Sigmoid colon (tissue), 7 donors: Measurements from ENCODE around the gene EID2B. TPM values are rescaled to one million over a fixed set of nuclear protein-coding genes. Genes with fewer than 3 reads are reported as not detected.

Experiments
- DNase-seq: peaks from one replicate; pipeline ENCODE4 v3.0.0-alpha.2; 2019
- H3K27ac ChIP-seq, 4 donors: fragments of 200-600 bp; sonication (generic); one replicate each; pipeline ENCODE4 v1.5.1; 2016 to 2019; ENCODE audit warnings: mild to moderate bottlenecking in 1 of 4
- H3K27me3 ChIP-seq, 3 donors: fragments of 200-600 bp; sonication (generic); one replicate each; pipeline ENCODE4 v1.5.1; 2019; ENCODE audit warnings: mild to moderate bottlenecking in 1 of 3
- H3K36me3 ChIP-seq, 4 donors: fragments of 200-600 bp; sonication (generic); one replicate each; pipeline ENCODE4 v1.5.1; 2016 to 2019
- H3K4me1 ChIP-seq, 4 donors: fragments of 200-600 bp; sonication (generic); one replicate each; pipeline ENCODE4 v1.5.1; 2017 to 2019
- H3K4me3 ChIP-seq, 4 donors: fragments of 200-600 bp; sonication (generic); one replicate each; pipeline ENCODE4 v1.5.1; 2017 to 2019; ENCODE audit warnings: mild to moderate bottlenecking in 2 of 4, moderate library complexity in 1 of 4
- H3K9me3 ChIP-seq, 4 donors: fragments of 200-600 bp in 3 of 4; sonication (generic) in 3 of 4; one replicate each; pipeline versions ENCODE4 v1.5.1 to v1.6.1; 2013 to 2019
- CTCF ChIP-seq, 4 experiments: fragments of 450-650 bp in 3 of 4; fragments of 200-600 bp in 1 of 4; IDR thresholded peaks; one replicate each; pipeline ENCODE4 v1.5.1; 2016 to 2019; ENCODE audit warnings: antibody characterized with exemption in 4 of 4, mild to moderate bottlenecking in 3 of 4, moderate library complexity in 2 of 4
- EP300 ChIP-seq, 4 donors: sonication (generic); formaldehyde crosslinking; IDR thresholded peaks; one replicate each; pipeline ENCODE4 v1.6.1; 2017; ENCODE audit warnings: antibody characterized with exemption in 4 of 4
- POLR2A ChIP-seq, 2 donors: fragments of 450-650 bp; IDR thresholded peaks; one replicate each; pipeline ENCODE4 v1.6.1; 2016; ENCODE audit warnings: antibody characterized with exemption in 2 of 2, mild to moderate bottlenecking in 2 of 2, moderate library complexity in 2 of 2
- POLR2AphosphoS5 ChIP-seq, 4 donors: sonication (generic); formaldehyde crosslinking; IDR thresholded peaks; one replicate each; pipeline ENCODE4 v1.6.1; 2017; ENCODE audit warnings: antibody characterized with exemption in 4 of 4
- WGBS, 2 donors: extraction: QIAGEN DNeasy Blood & Tissue Kit; methylation state at CpG; one replicate each; pipeline ENCODE4 v1.1.7; 2013; 5-methylcytosine and 5-hydroxymethylcytosine counted together
- intact Hi-C: fragments of 100-400 bp; cut with DNase I; formaldehyde crosslinking; loops from one replicate; pipeline ENCODE4 v1.15.1; 2023
- polyA plus RNA-seq, 3 donors: library from polyadenylated mRNA; stranded (reverse); fragments of 200-250 nt; gene quantifications; one replicate each; pipeline ENCODE4 v1.2.3, GENCODE V29; 2013
- total RNA-seq, 4 donors: library from RNA; depleted of rRNA; stranded (reverse); fragments of >200 nt; gene quantifications; one replicate each; pipeline ENCODE4 v1.1.0, GENCODE V29; 2016
- donor health status: healthy with polysubstance abuse.
- donor health status: Bipolar disorder and iron deficiency.
- donor health status: healthy.

The EID2B gene
- total and polyA plus RNA-seq, 7 donors = 0.46 to 7.7 (median 3.9) TPM

- 79 to 84% methylated on average over 5 of the region's 5 CpGs for WGBS, 2 donors
- Histone ChIP-seq H3K4me1 (peaks cover 0 to 21% (median 19%) of the 10 kb centered on the region in 4 donors), H3K36me3 (peaks cover 1 to 19% (median 12%) of the 10 kb centered on the region in 4 donors), H3K4me3 (no peak overlapping the region), H3K27ac (no peak overlapping the region), H3K9me3 (no peaks in the 10 kb centered on the region), H3K27me3 (peaks cover 16 to 39% (median 36%) of the 10 kb centered on the region in 3 donors)
- intact Hi-C loops = loop anchor here (5.0 kb wide), 1 partner anchor 38 kb away; the partner anchor contains the start of gene EID2B
- no peak for DNase-seq
- TF ChIP-seq CTCF (IDR thresholded peaks at IDR 0.05) = no peak
- TF ChIP-seq POLR2AphosphoS5 (IDR thresholded peaks at IDR 0.05) = no peak
Measured at GRCh38 chr19:39494661-39495060, 38.0 kb downstream of the EID2B start.

- Histone ChIP-seq H3K9me3 (no peaks in the 10 kb centered on the region), H3K27me3 (peaks cover 0 to 20% (median 18%) of the 10 kb centered on the region in 3 donors), H3K36me3 (peaks cover 20 to 38% (median 30%) of the 10 kb centered on the region in 4 donors), H3K27ac (no peak overlapping the region), H3K4me3 (no peak overlapping the region), H3K4me1 (peaks cover 0 to 4% (median 2%) of the 10 kb centered on the region in 4 donors)
- no peak for DNase-seq
- intact Hi-C loops = no loop called here
- no peak for TF ChIP-seq POLR2AphosphoS5 (IDR thresholded peaks at IDR 0.05)
- no peak for TF ChIP-seq CTCF (IDR thresholded peaks at IDR 0.05)
- TF ChIP-seq EP300 (IDR thresholded peaks at IDR 0.05) = no peak
- no peak for TF ChIP-seq POLR2A (IDR thresholded peaks at IDR 0.05)
- WGBS, 2 donors = 83 to 87% methylated on average over 3 of the region's 3 CpGs
Measured at GRCh38 chr19:39492788-39493187, 39.9 kb downstream of the EID2B start.

- TF ChIP-seq POLR2AphosphoS5 (IDR thresholded peaks at IDR 0.05) (no peak), POLR2A (IDR thresholded peaks at IDR 0.05) (no peak), CTCF (IDR thresholded peaks at IDR 0.05) (no peak), EP300 (IDR thresholded peaks at IDR 0.05) (no peak)
- intact Hi-C loops = no loop called here
- H3K36me3 ChIP-seq = peaks cover 20 to 43% (median 33%) of the 10 kb centered on the region in 4 donors
- WGBS, 2 donors = 94 to 95% methylated on average over 6 of the region's 6 CpGs
- no peak overlapping the region for H3K4me3 ChIP-seq
- H3K4me1 ChIP-seq = no peaks in the 10 kb centered on the region
- DNase-seq = no peak
- H3K27ac ChIP-seq = no peak overlapping the region
- peaks cover 0 to 15% (median 13%) of the 10 kb centered on the region in 3 donors for H3K27me3 ChIP-seq
- H3K9me3 ChIP-seq = no peaks in the 10 kb centered on the region
Measured at GRCh38 chr19:39492225-39492624, 40.4 kb downstream of the EID2B start.

GRCh38 chr19:39489756-39490155, 42.9 kb downstream of the EID2B start:
- Histone ChIP-seq H3K27me3 (no peaks in the 10 kb centered on the region), H3K4me1 (no peaks in the 10 kb centered on the region), H3K27ac (no peak overlapping the region), H3K9me3 (no peaks in the 10 kb centered on the region), H3K4me3 (no peak overlapping the region), H3K36me3 (peaks cover 20 to 68% (median 49%) of the 10 kb centered on the region in 4 donors)
- no peak for TF ChIP-seq POLR2AphosphoS5 (IDR thresholded peaks at IDR 0.05)
- TF ChIP-seq CTCF (IDR thresholded peaks at IDR 0.05) = no peak
- TF ChIP-seq POLR2A (IDR thresholded peaks at IDR 0.05) = no peak
- TF ChIP-seq EP300 (IDR thresholded peaks at IDR 0.05) = no peak
- WGBS, 2 donors = 65 to 84% methylated on average over 10 of the region's 10 CpGs
- intact Hi-C loops = no loop called here
- DNase-seq = no peak

- intact Hi-C loops = loop anchor here (5.0 kb wide), 1 partner anchor 91 kb away; the partner anchor contains the start of genes MED29 and PAF1
- peaks cover 0 to 21% (median 19%) of the 10 kb centered on the region in 4 donors for H3K4me1 ChIP-seq
- H3K9me3 ChIP-seq = no peaks in the 10 kb centered on the region
- H3K27me3 ChIP-seq = no peaks in the 10 kb centered on the region
- H3K4me3 ChIP-seq = no peak overlapping the region
- peaks cover 3 to 52% (median 26%) of the 10 kb centered on the region in 4 donors for H3K36me3 ChIP-seq
- no peak for DNase-seq
- 75 to 84% methylated on average over 6 of the region's 6 CpGs for WGBS, 2 donors
- no peak overlapping the region for H3K27ac ChIP-seq
- no peak for TF ChIP-seq POLR2AphosphoS5 (IDR thresholded peaks at IDR 0.05)
Measured at GRCh38 chr19:39483141-39483540, 49.5 kb downstream of the EID2B start.
